ENCODE data around the gene DOP1B.

DNA sequence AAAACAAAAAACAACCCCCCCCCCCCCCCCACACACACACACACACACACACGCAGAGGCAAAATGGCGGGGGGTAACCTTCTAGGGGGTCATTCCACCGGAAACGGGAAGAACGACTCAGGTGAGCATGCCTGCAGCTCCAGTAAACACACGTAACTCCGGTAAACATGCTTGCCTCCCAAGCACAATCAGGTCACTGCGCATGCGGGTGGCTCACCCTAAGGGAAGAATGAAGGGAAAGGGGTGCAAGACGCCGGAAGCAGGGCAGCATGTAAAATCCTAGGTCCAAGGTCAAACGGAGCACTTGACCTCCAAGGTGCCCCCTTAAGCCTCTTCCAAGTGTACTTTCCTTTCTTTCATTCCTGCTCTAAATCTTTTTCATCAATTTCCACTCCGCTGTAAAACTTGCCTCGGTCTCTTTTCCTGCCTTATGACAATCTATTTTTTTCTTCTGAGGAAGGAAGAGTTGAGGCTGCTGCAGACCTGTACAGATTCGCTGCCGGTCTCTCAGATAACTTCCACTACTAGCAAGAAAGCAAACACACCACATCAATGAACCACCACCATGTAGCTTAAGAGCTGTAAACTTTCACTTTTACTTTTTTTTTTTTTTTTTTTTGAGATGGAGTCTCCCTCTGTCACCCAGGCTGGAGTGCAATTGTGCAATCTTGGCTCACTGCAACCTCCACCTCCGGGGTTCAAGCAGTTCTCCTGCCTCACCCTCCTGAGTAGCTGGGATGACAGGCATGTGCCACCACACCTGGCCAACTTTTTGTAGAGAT, 42.8 kb upstream of the DOP1B start:
- TF ChIP-seq CTCF (IDR thresholded peaks at IDR 0.05) (no peak), POLR2AphosphoS5 (IDR thresholded peaks at IDR 0.05; ENCODE audit: insufficient read depth in 1 of 2, low read depth in 1 of 2) (peak in 1 of 2 donors; percentile 32)
